Activated T-cell treated with anti-CD3 and anti-CD28 coated beads, Interleukin-2, amount 50 U/mL, for 4 hours (primary cell): ENCODE data around the gene ZNF280C. TPM values are rescaled to one million over a fixed set of nuclear protein-coding genes. Genes with fewer than 3 reads are reported as not detected.
A peak's percentile ranks its signal among the peaks of the same experiment; 100 is the strongest.

ENCODE experiments used
- ATAC-seq, 2 donors: fragments of 200-7000 bp; cut with Tn5 transposase; one replicate each; pipeline ENCODE4 v1.10.0; 2021
- DNase-seq: peaks from one replicate; pipeline ENCODE4 v3.0.0-alpha.2; 2020
- H3K27me3 Mint-ChIP-seq: one replicate; pipeline ENCODE4 v1.8.0; 2021; ENCODE audit warnings: low read depth, mixed read lengths
- H3K36me3 Mint-ChIP-seq: one replicate; pipeline ENCODE4 v1.8.0; 2022; ENCODE audit warnings: mixed read lengths; ENCODE audit not compliant: insufficient read depth
- H3K4me1 Mint-ChIP-seq: one replicate; pipeline ENCODE4 v1.8.0; 2021; ENCODE audit warnings: low read depth, mixed read lengths
- H3K4me3 Mint-ChIP-seq: one replicate; pipeline ENCODE4 v1.8.0; 2021; ENCODE audit warnings: mild to moderate bottlenecking, moderate library complexity, mixed read lengths
- H3K9me3 Mint-ChIP-seq: one replicate; pipeline ENCODE4 v1.8.0; 2021; ENCODE audit warnings: mixed read lengths
- total RNA-seq, 3 donors: library from RNA; stranded (reverse); gene quantifications; one replicate each; pipeline ENCODE4 v1.2.1, GENCODE V29; 2021

Gene ZNF280C, protein sequence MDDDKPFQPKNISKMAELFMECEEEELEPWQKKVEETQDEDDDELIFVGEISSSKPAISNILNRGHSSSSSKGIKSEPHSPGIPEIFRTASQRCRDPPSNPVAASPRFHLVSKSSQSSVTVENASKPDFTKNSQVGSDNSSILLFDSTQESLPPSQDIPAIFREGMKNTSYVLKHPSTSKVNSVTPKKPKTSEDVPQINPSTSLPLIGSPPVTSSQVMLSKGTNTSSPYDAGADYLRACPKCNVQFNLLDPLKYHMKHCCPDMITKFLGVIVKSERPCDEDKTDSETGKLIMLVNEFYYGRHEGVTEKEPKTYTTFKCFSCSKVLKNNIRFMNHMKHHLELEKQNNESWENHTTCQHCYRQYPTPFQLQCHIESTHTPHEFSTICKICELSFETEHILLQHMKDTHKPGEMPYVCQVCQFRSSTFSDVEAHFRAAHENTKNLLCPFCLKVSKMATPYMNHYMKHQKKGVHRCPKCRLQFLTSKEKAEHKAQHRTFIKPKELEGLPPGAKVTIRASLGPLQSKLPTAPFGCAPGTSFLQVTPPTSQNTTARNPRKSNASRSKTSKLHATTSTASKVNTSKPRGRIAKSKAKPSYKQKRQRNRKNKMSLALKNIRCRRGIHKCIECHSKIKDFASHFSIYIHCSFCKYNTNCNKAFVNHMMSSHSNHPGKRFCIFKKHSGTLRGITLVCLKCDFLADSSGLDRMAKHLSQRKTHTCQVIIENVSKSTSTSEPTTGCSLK
- 1 to 10 TPM; 4.4 to 5.5 (median 5.2) TPM for total RNA-seq

DNA sequence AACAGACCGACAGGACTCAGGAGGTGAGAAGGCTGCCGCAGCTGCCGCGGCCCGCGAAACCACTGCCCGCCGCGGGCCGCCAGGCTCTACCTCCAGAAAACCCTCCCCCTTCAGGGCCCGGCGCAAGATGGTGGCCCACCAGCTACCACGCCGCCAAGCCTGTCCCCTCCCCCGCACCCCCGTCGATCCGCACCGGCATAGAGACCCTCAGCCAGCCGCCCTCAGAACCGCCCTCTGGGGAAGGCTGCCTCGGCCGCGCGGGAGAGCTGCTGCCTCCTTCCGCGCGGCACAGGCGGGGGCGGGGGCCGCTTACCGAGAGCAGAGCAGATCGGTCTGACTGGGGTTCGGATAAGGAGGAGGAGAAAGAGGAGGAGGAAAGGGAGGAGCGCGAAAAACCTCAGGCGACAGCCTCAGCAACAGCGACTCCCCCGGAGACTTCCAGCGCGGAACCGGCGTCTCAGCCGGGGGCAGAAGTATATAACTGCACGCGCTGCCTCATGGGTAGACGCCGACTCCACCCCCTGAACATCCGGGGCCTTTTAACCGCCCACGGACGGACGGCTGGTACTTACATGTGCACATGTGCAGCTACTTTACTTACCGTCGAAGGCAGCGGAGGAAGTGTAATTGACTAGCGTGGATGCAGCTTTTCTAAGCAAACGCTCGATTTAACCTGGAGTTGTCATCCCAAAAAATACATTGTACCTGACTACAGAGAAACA is at the start of gene ZNF280C:
TSS of gene ZNF280C (minus strand) at position 451 of the 722 bp plus-strand sequence. CDS start 8,450 bp downstream, outside the sequence.
- Mint-ChIP-seq H3K4me3 (peak within 1 kb of the TSS; percentile 87), H3K4me1 (peaks cover 19% of the 10 kb centered on the region), H3K36me3 (no peaks in the 10 kb centered on the region), H3K9me3 (peaks cover 4% of the 10 kb centered on the region), H3K27me3 (no peaks in the 10 kb centered on the region)
- peak; percentile 97 for ATAC-seq
- DNase-seq: peak; percentile 89

DNA sequence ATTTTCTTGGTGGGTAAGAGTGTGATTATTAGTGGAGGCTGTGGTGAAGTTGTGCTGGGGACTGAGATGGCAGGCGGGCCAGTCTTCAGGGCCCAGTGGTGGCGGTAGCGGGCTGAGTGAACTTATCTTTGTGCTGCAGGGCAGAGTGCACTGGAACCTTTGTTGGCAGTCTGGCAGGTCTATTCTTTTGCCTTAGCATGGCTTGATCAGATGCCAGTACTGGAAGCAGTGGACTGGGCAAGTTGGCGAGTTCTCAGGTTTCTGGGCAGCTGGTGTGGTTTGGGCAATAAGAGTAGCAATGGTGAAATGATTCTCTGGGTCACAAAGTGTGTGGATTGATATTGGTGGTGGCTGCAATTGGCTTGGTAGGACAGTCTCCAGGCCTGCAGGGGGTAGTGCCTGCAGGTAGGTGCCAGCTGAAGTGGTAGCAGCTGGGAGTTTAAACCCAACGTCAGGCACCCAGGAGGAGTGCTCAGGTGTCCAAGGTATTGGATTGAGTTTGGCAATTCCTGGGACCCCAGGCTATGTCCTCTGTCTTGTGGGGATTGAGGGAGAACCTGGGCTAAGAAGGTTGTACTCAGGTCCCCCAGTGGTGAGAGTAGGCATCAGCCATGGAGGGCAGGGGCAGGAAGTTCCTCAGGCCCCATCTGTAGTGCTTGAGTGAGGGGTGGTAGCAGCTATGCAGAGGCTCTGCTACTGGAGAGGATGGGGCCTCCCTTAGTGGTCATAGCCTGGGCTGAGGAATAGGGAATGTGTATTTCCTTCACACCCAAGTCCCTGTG is 36.1 kb upstream of the ZNF280C start:
- no peak for DNase-seq
- Mint-ChIP-seq H3K9me3 (no peaks in the 10 kb centered on the region), H3K36me3 (no peaks in the 10 kb centered on the region), H3K27me3 (no peaks in the 10 kb centered on the region), H3K4me3 (no peak overlapping the region), H3K4me1 (no peaks in the 10 kb centered on the region)
- no peak for ATAC-seq

DNA sequence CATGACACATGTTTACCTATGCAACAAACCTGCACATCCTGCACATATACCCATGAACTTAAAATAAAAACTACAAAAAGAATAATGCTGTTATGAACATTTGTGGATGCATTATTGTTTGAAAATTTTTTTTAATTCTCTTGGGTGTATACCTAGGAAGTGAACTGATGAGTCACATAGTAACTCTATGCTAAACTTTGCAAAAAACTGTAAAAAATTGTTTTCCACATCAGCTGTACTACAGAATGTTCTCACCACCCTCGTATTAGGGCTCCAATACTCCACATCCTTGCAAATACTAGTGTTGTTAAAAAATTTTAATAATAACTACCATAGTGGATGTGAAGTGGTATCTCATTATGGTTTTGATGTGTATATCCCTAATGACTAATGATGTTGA is 33.3 kb upstream of the ZNF280C start:
- DNase-seq (no peak), ATAC-seq (no peak)
- Mint-ChIP-seq H3K27me3 (no peaks in the 10 kb centered on the region), H3K9me3 (no peaks in the 10 kb centered on the region), H3K4me3 (no peak overlapping the region), H3K4me1 (no peaks in the 10 kb centered on the region), H3K36me3 (no peaks in the 10 kb centered on the region)

DNA sequence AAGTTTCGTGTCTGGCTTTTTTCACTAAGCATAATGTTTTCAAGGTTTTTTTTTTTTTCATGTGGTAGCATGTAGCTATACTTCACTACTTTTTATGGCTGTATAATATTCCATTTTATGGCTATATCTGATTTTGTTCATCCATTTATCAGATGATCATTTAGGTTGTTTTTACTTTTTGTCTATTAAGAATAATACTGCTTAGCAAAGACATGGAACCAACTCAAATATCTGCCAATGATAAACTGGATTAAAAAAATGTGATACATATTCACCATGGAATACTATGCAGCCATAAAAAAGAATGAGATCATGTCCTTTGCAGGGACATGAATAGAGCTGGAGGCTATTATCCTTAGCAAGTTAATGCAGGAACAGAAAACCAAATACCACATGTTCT is 32.7 kb upstream of the ZNF280C start:
- no peak overlapping the region for H3K4me3 Mint-ChIP-seq
- ATAC-seq: no peak
- no peaks in the 10 kb centered on the region for H3K4me1 Mint-ChIP-seq
- no peak for DNase-seq
- peaks cover 3% of the 10 kb centered on the region for H3K27me3 Mint-ChIP-seq
- no peaks in the 10 kb centered on the region for H3K9me3 Mint-ChIP-seq
- H3K36me3 Mint-ChIP-seq: no peaks in the 10 kb centered on the region

- no peak overlapping the region for H3K4me3 Mint-ChIP-seq
- DNase-seq: no peak
- no peak for ATAC-seq
- no peaks in the 10 kb centered on the region for H3K9me3 Mint-ChIP-seq
- H3K36me3 Mint-ChIP-seq: no peaks in the 10 kb centered on the region
- H3K27me3 Mint-ChIP-seq: peaks cover 3% of the 10 kb centered on the region
- H3K4me1 Mint-ChIP-seq: no peaks in the 10 kb centered on the region
Measured at GRCh38 chrX:130300010-130300282, 31.2 kb upstream of the ZNF280C start.

GRCh38 chrX:130299279-130300009 is 30.7 kb upstream of the ZNF280C start:
- H3K27me3 Mint-ChIP-seq: peaks cover 3% of the 10 kb centered on the region
- H3K4me3 Mint-ChIP-seq: no peak overlapping the region
- no peaks in the 10 kb centered on the region for H3K36me3 Mint-ChIP-seq
- no peak for ATAC-seq
- DNase-seq: no peak
- H3K4me1 Mint-ChIP-seq: no peaks in the 10 kb centered on the region
- H3K9me3 Mint-ChIP-seq: no peaks in the 10 kb centered on the region

DNA sequence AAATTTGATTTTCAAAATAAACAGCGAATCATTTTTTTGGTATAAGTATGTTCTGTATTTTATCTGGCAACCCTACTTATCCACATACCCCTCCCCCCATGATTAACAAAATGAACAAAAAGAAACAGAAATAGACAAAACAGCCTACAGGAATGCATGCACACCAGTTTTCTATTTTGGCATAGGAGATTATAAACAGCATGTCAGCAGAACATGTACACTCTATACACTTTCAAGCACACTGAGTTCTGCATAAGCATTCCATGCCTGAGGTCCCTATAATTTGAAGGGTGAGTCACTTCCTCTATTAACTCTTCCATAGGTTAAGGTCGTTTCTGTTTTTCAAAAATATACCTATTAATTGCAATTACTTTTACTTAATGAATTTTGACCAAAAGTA is 28.0 kb upstream of the ZNF280C start:
- H3K4me1 Mint-ChIP-seq: no peaks in the 10 kb centered on the region
- no peaks in the 10 kb centered on the region for H3K36me3 Mint-ChIP-seq
- no peak overlapping the region for H3K4me3 Mint-ChIP-seq
- DNase-seq (no peak), ATAC-seq (no peak)
- H3K27me3 Mint-ChIP-seq: peaks cover 5% of the 10 kb centered on the region
- no peaks in the 10 kb centered on the region for H3K9me3 Mint-ChIP-seq

DNA sequence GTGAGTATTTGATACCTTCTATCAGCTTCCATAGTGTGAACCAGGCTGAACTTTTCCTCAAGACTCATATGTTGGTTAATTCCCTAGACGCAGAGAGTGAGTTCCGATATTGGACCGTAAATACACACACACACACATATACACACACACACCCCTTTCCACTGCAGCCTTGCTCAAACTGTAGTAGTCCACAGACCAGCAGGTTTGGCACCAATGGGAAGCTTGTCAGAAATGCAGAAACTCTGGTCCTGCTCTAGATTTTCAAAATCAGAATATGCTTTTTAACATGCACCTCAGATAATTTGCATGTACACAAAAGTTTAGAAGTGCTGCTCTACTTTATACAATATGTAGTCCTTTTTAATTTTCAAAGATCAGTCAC is 27.6 kb upstream of the ZNF280C start:
- ATAC-seq: no peak
- Mint-ChIP-seq H3K27me3 (peaks cover 5% of the 10 kb centered on the region), H3K9me3 (no peaks in the 10 kb centered on the region), H3K4me1 (no peaks in the 10 kb centered on the region), H3K36me3 (no peaks in the 10 kb centered on the region), H3K4me3 (no peak overlapping the region)
- DNase-seq: no peak

DNA sequence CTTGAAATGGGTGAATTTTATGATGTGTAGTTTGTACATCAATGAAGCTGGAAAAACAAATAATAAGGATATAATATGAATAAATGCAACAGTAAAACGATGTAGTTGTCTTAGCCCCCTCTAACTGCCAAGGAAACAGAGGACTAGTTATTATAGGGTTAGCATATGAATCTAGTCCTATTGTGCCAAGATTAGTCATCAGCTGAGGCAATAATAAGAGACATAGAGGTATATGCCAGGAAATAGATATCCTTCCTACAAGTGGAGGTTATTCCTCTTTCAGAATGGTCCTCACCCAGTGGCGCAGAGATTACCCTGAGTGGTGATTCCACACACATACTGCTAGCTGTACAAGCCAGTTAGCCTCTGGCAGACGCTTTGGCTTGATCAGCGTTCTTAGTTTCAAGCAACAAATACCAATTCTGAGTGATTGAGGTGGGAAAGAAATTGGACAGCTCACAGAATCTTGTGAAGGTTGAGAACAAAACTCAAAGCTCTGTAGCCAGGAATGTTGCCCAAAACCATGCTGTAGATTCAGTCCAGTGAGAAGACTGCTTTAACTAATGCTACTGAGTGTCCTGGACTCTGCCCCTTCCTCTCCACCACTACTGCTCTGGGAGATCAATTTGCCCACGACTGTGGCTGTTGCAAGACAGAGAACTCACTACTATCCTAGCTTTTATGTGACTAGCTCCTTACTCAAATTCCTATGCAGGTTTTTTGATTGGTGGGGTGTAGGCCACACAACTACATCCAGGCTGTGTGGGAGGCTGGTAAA is 27.0 kb upstream of the ZNF280C start:
- no peak overlapping the region for H3K4me3 Mint-ChIP-seq
- no peaks in the 10 kb centered on the region for H3K36me3 Mint-ChIP-seq
- H3K27me3 Mint-ChIP-seq: peaks cover 5% of the 10 kb centered on the region
- H3K4me1 Mint-ChIP-seq: no peaks in the 10 kb centered on the region
- ATAC-seq (no peak), DNase-seq (no peak)
- no peaks in the 10 kb centered on the region for H3K9me3 Mint-ChIP-seq

DNA sequence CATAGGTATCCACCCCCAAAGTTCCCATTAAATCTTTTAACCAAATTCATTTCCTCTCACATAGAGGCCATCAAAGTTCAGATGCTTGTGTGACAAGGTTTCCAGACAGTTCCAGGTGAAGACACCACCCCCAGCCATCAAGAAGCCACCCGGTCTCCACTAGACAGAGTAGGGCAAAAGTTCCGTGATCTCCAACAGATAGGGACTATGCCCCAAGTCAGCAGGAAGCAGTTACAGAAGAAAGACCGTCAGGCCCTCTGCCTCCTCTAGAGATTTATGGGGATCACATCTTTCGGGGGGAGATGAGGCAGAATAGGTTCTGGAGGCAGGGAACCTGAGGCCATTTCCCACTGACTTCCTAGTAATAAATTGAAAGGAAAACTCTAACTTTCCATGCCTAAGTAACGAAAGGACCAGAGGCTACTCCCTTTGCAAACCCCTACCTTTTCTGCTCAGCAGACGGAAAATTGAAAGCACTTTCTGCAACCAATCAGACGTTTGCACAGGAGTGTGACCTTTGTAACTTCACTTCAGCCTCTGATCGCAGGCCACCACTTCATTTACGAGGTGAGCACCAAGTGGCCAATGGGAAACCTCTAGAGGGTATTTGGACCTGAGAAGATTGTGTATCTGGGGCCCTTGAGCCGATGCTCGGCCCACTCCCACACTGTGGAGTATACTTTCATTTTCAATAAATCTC is 18.5 kb upstream of the ZNF280C start:
- ATAC-seq: no peak
- Mint-ChIP-seq H3K36me3 (no peaks in the 10 kb centered on the region), H3K4me3 (no peak overlapping the region), H3K27me3 (peaks cover 1% of the 10 kb centered on the region), H3K9me3 (no peaks in the 10 kb centered on the region), H3K4me1 (no peaks in the 10 kb centered on the region)
- no peak for DNase-seq

- Mint-ChIP-seq H3K36me3 (no peaks in the 10 kb centered on the region), H3K27me3 (peaks cover 1% of the 10 kb centered on the region), H3K4me3 (no peak overlapping the region), H3K4me1 (no peaks in the 10 kb centered on the region), H3K9me3 (no peaks in the 10 kb centered on the region)
- DNase-seq (no peak), ATAC-seq (no peak)
Measured at GRCh38 chrX:130285710-130286109, 17.0 kb upstream of the ZNF280C start.

DNA sequence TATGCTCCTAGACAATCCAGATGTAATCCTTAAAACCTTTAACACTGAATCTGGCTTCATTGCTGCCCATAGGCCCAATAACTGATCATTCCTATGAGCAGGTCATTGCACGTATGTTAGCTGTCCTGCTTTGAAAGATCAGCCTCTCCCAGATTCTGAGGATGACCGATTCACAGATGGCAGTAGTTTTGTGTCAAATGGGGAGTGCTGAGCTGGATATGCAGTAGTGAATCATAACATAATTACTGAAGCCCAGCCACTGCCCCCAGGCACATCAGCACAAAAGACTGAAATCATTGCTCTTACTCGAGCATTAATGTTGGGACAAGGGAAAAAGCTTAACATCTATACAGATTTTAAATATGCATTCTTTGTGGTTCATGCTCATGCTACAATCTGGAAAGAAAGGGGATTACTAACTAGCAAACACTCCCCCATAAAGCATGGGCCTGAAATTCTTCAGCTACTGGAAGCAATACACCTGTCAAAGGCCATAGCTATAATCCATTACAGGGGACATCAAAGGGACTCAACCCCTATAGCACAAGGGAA is 16.4 kb upstream of the ZNF280C start:
- ATAC-seq (no peak), DNase-seq (no peak)
- Mint-ChIP-seq H3K9me3 (no peaks in the 10 kb centered on the region), H3K36me3 (no peaks in the 10 kb centered on the region), H3K27me3 (no peaks in the 10 kb centered on the region), H3K4me3 (no peak overlapping the region), H3K4me1 (no peaks in the 10 kb centered on the region)
